ENCODE data around the gene GPRASP2.
A peak's percentile ranks its signal among the peaks of the same experiment; 100 is the strongest.
"Not testable (repeated sequence)": the region's sequence is repeated elsewhere in the genome, so short reads cannot be mapped to it uniquely, and the experiment has no call there.

Gene GPRASP2

DNA sequence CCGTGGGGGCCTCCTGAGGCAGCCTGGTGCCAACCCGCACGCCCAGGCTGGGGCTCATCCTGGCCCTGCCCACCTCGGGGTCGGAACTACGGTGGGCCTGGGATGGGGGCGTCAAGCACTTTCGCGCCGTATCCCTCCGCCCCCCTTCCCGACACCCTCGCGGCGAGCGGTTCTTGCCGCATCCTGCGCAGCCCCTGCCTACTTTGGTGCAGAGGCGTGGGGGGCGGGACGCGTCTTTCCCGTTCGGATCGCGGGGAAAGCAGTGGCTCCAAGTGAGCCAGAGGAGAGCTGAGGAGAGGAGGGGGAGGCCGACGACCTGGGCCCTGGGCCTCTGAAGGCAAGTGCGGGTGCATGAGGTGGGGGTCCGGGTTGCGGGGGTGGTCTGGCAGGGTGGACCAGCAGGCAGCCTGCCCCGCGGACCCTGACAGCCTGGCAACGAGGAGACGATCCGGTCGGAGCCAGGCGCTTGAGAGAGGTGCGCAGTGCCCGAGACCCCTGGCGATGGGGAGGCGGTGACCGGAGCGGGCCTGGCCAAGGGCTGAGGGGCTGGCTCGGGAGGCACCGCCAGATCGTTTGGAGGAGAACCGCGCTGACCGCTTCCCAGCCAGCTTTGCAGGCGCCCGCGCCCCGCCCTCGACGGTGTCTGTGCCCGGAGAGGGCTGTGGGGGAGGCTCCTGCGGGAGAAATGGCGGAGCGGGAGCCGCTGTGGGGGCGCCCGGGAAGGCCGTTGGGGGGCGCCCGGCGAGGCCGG is at the start of gene GPRASP2:
GPRASP2 (plus strand) TSS at position 233 of the 751 bp plus-strand sequence. CDS start 2,422 bp downstream, outside the sequence.
- DNase-seq: peak; percentile 0

DNA sequence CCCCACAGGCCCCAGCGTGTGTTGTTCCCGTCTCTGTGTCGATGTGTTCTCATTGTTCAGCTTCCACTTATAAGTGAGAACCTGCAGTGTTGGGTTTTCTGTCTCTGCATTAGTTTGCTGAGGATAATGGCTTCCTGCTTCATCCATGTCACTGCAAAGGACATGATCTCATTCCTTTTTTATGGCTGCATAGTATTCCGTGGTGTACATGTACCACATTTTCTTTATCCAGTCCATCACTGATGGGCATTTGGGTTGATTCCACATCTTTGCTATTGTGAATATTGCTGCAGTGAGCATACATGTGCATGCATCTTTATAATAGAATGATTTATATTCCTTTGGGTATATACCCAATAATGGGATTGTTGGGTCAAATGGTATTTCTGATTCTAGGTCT is 48.4 kb upstream of the GPRASP2 start:
- not testable (repeated sequence) for DNase-seq

DNA sequence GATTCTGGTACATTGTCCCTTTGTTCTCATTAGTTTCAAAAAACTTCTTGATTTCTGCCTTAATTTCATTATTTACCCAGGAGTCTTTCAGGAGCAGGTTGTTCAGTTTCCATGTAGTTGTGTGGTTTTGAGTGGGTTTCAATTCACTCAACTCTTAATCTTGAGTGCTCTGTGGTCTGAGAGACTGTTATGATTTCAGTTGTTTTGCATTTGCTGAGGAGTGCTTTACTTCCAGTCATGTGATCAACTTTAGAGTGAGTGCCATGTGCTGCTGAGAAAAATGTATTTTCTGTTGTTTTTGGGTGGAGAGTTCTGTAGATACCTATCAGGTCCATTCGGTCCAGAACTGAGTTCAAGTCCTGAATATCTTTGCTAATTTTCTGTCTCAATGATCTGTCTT is 45.2 kb upstream of the GPRASP2 start:
- DNase-seq: not testable (repeated sequence)

DNA sequence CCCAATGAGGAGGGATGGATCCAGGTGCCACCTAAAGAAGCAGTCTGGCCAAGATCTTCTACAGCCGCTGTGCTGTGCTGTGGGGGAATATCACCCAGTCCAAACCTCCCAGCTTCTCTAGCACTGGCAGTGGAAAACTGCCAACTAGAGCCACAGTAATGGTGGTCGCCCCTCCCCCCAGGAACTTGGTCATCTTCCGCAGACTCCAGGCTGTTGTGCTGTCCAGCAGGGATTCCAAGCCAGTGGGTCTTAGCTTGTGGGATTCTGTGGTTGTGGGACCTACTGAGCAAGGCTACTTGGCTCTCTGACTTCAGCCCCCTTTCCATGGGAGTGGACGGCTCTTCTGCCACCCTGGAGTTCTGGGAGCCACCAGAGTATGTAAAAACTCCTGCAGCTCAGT is 42.7 kb upstream of the GPRASP2 start:
- no peak for DNase-seq

DNA sequence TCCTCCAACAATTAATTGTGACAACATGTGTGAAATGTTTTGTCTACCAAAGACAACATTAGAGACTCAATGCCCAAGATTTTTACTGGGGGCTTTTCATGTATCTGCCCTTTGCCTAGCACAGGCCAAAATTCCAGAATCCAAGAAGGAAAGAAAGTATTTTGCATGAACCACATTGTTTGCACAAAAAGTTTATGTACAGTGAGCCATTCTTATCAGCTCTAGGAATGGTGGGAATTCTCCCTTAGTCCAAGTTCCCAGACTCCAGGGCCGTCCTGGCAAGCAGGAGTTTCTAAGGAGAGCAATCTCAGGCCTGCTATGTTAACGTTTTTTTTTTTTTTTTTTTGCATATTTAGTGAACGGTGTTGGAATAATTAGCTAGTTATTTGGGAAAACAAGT is 39.4 kb upstream of the GPRASP2 start:
- DNase-seq: no peak

DNA sequence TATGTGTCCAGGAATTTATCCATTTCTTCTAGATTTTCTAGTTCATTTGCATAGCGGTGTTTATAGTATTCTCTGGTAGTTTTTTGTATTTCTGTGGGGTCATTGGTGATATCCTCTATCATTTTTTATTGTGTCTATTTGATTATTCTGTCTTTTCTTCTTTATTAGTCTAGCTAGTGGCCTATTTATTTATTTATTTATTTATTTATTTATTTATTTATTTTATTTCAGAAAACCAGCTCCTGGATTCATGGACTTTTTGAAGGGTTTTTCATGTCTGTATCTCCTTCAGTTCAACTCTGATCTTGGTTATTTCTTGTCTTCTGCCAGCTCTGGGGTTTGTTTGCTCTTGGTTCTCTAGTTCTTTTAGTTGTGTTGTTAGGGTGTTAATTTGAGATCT is 34.8 kb upstream of the GPRASP2 start:
- not testable (repeated sequence) for DNase-seq

DNA sequence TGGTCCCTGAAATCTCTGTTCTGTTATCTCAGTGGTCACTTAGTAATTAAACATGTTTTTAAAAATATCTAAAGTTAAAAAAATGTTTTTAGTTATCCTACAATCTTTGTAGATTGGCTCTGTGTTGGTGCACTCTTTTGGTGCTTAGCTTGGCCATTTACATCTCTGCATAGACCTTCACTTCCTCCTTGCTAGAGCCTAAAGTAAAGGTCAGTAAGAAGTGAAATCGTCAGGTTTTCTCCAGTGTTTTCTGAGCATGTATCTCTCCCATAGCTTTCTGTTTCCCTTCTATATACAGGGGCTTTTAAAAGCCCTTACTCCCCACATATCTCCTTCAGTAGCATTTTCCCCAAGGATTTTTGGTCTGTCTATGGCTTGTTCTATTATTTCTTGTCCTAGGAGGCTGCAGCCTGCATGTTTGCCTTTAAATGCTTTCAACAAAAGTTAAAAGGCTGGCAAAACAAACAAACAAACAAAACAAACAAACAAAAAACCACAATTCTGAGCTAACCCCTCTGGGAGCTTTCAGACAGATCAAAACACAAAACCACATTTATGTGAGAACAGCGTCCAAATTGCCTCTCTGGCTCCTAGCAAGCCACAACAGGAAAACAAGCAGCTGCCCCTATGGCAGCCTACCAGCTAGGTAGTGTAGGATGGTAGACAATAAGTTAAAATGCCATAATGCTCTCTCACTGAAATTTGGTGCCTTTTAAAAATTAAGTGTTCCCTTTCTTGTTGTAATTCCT is 27.3 kb upstream of the GPRASP2 start:
- DNase-seq: peak; percentile 15

DNA sequence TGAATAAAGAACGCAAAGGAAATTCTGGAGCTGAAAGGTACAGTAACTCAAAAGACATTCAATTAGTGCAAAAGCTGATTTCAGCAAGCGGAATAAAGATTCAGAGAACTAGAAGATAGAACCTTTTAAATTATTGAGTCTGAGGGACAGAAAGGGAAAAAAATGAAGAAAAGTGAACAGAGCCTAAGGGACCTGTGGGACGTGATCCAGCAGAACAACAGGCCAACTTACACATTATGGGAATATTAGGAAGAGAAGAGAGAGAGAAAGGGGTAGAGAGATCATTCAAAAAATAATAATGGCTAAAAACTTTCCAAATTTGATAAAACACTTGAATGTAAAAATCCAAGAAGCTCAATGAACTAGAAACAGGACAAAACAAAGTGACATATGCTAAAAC is 17.5 kb upstream of the GPRASP2 start:
- DNase-seq: no peak

DNA sequence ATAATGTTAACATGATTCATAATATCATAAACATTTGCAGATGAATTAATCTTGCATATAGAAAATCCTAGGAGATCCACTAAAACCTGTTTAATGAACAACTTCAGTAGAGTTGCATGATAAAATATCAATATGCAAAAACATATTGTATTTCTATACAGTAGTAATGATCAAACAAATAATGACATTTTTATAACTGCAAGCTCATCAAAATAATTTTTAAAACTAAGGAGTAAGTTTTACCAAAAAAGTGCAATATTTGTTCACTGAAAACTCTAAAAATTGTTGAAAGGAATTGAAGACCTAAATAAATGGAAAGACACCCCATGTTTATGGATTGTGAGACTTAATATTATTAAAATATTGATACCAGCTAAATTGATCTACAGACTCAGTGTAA is 15.9 kb upstream of the GPRASP2 start:
- DNase-seq: no peak

DNA sequence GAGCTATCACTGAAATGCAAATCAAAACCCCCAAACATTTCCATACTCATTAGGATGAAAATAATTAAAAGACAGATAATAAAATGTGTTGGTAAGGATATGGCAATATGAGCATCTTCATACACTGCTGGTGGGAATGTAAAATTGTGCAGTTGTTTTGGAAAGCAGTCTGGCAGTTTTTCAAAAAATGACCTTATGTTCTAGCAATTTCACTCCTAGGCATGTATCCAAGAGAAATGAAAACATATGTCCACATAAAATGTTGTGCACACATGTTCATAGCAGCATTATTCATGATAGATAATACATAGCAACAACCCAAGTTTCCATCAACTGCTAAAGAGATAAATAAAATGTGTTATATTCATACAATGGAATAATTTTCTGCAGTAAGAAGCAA is 14.8 kb upstream of the GPRASP2 start:
- peak; percentile 75 for DNase-seq

DNA sequence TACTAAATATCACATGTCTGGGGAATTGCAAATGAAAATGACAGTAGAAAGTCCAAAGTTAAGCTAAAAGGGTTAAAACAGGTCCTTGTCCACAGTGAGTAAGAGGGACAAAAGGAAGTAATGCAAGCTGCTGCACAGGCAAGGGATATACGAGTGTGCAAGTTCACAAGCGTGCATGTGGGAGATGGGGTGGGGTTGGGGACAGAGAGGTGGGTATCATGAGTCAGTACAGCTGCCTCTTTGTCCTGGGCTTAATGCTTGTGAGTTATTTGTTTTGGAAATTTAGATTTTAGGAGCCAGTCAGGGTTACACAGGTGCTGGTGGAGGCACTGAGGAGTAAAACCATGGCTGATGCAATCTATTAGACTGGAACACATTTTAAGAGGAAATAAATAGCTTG is 3.3 kb upstream of the GPRASP2 start:
- DNase-seq: no peak

DNA sequence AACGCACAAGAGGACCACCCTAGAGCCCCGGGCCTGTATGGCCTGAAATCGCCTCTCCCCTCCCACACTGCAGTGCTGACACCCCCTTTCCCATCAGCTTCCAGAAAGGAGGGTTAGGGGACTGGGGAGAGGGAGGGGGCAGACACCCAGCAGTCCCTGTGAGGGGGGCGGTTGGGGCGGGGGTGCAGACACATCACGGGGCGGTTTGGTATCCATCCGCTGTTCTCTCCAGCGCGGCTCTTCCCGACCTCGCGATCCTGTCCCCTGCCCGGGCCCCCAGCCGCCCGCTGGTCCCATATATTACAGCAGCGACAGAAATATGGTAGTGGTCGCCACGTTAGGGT is 404 bp upstream of the GPRASP2 start:
- DNase-seq: no peak

DNA sequence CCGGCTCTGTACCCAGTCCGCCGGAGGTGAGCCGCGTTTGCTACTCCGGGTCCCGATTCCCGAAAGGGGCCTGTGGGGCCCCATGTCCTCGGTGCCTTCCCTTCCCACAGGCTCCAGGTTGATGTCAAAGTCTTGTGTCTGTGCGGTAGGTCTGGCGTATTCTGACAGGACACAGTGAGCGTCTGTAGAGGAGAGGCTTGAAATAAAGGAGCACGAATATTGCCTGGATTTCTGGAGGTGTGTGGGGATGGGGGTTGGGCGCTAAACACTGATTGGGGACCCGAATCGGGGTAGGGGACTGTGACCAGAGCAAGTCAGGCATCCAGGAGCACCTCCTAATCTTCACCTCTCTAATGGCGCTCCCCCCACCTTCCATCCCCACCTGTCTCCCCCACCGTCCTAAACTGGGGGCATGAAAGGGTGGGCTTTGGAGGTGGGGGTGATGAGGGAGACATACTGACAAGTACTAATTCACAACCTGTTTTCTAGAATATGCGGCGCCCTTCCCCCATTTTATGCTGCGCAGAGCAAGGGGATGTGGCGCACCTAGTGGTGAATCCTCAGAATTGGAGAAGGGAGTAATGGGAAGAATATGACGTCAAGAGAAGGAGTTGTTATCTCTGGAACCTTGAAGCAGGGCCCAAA is 855 bp downstream of the GPRASP2 start:
- DNase-seq: peak; percentile 37

DNA sequence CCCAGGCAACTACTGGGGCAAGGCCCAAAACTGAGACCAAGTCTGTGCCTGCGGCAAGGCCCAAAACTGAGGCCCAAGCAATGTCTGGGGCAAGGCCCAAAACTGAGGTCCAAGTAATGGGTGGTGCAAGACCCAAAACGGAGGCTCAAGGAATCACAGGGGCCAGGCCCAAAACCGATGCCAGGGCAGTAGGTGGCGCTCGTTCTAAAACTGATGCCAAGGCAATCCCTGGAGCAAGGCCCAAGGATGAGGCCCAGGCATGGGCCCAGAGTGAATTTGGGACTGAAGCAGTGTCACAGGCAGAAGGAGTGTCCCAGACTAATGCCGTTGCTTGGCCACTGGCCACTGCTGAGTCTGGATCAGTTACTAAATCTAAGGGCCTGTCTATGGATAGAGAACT is 2.7 kb downstream of the GPRASP2 start:
- DNase-seq: no peak

DNA sequence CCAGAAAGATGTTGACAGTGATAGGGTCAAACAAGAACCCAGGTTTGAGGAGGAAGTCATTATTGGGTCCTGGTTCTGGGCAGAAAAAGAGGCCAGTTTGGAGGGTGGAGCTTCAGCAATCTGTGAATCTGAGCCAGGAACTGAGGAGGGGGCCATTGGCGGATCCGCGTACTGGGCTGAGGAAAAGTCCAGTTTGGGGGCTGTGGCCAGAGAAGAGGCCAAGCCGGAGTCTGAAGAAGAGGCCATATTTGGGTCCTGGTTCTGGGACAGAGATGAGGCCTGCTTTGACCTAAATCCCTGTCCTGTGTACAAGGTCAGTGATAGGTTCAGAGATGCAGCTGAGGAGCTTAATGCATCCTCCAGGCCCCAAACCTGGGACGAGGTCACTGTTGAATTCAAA is 3.7 kb downstream of the GPRASP2 start:
- DNase-seq: no peak

DNA sequence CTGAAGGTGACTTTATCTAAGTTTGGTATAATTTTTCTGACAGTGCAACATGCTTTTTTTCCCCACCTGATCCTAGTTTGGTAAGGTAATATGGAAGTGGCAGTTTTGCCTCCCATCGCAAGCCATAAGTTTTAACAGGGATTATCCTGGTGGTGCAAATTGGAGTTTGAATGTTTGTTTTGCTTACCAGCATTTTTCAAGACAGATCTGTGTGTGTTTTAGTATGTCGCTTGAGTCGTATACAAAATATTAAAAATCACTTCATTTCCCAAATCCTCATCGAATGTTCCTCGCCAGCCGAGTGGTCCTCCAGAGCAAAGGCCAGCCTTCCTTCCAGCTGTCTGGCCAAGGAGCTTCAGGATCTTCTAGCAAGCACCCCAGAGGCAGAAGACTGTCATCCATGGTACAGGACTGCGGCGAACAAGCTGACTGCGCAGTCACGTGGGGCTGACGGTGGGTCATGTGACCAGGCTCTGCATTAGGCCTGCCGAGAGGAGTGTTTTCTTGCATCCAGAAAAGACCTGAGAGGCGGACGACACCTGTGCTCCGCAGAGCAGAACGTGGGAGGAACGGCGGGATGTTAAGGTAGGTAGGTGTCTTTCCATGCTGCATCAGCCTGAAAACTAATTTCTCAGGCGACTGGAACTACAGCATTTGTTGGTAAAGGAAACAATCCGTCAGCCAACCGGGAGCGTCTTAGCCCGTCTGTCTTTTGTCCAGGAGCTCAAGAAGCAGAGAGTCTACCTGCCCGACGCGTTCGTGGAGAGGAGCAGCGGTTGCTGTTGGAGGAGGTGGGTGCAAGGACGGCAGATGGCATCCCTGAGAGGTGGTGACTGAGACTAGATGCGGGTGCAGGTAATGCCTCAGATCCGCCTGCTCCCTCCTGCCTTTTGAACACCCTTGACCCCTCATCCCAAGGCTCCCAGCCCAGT is 8.3 kb downstream of the GPRASP2 start, which contains the start of gene GPRASP3:
GPRASP3 (plus strand) TSS at position 507 of the 932 bp plus-strand sequence. CDS start 28,253 bp downstream, outside the sequence.
- DNase-seq: peak; percentile 36

DNA sequence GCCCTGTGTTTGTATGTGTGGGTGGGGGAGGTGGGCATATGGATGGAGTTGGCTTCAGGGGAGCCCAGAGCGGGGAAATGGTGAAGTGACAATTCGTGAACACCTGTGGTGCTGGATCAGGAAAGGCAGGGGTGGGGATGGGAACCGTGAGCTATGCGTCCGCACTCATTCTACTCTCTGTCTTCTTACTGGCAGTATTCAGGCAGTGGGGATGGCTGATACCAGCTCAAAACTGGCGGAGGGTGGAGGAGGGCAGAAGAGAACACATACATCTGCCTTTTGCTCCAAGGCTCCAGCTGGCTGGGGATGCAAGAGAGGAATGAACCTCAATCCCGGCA is 8.9 kb downstream of the GPRASP2 start:
- DNase-seq: not testable (repeated sequence)

DNA sequence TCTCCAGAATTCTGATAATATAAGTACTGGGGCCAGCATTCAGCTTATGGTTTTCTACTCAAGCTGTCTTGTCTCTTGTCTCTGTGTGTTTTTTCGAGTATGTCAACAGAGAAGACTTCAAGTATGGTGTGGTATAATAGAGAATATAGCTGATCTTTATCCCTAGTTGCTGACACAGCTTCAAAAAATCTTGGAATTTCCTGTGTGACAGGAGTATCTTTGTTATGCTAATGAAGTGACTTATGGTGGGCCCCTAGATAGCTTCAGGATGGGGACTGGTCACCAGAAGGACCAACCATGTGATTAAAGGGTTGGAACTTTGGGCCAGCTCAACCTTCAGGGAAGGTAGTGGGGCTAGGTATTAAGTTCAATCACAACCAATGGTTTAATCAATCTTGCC is 11.2 kb downstream of the GPRASP2 start:
- DNase-seq: no peak

DNA sequence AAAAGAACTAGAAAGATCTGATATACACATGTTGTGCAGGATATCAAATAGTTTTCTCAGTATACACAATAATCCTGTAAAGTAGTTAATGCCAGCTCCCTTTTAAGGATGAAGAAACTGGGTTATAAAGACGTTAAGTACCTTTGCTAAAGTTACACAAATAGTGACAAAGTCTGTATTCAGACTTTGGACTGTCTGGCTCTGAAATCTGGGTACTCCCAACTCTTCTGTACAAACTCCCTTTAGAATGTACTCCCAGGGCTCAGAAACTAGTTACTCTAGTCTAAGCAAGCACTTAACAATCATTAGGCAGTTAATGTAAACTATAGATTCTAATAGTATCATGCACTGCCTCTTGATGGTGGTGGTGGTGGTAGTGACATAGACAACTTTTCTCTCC is 15.5 kb downstream of the GPRASP2 start:
- DNase-seq: no peak

DNA sequence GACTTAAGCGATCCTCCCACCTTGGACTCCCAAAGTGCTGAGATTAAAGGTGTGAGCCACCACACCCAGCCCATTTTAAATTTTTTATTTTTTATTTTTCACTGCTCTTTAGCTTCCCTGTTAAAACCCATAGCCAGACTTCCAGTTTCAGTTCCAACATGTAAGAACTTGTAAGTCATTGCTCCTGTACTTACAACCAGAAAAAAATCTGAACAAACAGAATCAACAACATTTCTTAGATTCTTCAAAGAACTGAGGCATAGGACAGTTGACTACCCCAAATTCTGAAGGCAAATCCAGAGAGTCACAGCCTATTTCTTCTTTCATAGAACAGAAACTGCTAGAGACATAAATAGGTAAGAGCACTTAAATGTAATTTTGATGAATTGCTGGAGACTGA is 16.4 kb downstream of the GPRASP2 start:
- DNase-seq: no peak

DNA sequence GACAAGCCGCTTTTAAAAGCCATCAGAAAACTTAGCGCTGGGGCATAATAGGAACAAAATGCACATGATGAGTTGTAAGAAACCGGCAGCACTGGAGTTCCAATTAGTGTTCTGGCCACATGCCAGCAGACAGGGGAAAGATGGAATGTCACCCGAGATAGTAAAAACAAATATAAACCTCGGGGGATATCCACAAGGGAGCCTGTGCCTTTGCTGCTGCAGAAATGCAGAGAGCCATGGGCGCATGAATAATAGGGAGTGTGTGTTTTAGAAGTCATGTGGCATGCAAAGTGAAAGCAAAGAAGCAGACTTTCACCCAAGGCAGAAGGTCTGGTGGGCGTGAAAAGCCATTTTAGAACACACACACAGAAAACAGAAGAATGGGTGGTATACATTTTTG is 27.4 kb downstream of the GPRASP2 start:
- no peak for DNase-seq

DNA sequence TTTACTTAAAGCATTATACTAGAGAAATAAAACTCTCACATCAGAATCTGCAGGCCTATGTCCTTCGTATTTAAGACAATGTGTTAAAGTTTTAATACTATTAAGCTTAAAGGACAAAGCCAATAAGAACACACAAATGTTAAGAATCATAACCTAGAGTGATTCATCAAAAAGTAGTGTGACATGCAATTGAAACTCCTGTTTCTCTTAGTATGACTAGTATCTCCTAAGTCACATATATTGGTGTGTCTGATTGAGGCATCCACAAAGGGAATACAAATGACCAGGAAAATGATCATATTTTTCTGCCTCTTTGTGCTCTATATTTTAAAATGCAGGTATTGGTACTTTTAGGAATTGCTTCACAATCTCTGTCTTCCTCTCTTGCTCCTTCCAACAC is 32.1 kb downstream of the GPRASP2 start:
- no peak for DNase-seq

DNA sequence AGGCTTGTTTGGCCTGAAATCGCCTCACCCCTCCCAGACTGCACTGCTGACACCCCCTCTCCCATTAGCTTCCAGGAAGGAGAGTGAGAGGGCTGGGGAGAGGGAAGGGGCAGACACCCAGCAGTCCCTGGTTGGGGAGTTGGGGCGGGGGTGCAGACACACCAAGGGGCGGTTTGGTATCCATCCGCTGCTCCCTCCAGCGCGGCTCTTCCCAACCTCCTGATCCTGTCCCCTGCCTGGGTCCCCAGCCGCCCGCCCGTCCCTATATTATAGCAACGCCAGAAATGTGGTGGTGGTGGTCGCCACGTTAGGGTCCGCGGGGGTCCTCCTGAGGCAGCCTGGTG is 33.2 kb downstream of the GPRASP2 start:
- no peak for DNase-seq
